IPS DF 4.7 (cell line): Measurements from ENCODE around the gene CD99L2.

Experiments
- DNase-seq: peaks from one replicate; pipeline ENCODE4 v3.0.0-alpha.2; 2013; ENCODE audit warnings: low spot score; ENCODE audit errors: extremely low read depth

Gene CD99L2

DNA sequence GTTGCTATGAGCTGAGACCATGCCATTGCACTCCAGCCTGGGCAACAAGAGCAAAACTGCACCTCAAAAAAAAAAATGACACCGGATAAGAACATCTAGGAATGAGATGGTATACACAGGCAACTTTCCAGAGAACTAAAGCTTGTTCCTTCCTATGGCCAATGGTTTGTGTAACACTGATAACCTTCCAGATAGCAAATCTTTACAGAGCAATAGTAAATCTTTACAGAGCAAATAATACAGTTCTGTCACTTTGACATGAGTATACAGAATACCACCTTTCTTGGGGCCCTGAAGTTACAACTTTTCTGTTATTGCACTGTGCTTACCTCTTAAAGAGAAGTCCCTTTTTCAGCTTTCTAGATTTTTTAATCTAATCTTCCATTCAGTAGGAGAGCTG is 91.6 kb downstream of the CD99L2 start:
- no peak for DNase-seq

DNA sequence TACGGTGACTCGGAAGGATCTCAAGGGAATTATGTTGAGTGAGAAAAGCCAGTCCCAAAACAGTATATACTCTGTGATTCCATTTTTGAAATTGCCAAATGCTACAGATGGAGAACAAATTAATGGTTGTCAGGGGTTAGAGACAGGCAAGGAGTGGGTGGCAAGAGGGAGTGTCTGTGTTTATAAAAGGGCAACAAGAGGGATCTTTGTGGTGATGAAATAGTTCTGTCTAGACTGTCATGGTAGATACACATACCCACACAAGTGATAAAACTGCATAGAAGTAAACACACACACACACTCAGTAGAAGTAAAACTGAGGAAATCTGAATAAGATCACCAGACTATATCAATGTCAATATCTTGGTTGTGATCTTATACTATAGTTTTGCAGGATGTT is 92.7 kb downstream of the CD99L2 start:
- no peak for DNase-seq

GRCh38 chrX:150792949-150793527 is 105.4 kb downstream of the CD99L2 start:
- no peak for DNase-seq

- DNase-seq, result no peak
Measured at GRCh38 chrX:150790021-150790420, 108.4 kb downstream of the CD99L2 start.

DNA sequence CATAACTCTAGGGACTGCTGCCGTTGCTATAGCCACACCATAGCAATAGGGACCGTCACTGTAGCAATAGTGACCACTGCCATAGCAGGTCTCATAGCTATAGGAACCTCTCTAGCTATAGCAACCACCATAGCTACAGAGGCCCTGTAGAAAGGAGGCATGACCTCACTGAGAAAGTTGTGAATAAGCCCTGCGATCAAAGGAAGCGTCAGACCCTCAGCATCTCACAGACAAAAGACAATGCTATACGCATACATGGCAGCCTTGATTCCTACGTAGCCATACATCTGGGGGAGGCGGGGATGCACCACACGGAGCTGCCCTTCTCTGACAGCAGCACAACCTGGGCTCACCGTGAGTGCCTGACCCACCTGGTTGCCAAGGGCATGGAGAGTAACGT is 116.8 kb downstream of the CD99L2 start:
- no peak for DNase-seq

DNA sequence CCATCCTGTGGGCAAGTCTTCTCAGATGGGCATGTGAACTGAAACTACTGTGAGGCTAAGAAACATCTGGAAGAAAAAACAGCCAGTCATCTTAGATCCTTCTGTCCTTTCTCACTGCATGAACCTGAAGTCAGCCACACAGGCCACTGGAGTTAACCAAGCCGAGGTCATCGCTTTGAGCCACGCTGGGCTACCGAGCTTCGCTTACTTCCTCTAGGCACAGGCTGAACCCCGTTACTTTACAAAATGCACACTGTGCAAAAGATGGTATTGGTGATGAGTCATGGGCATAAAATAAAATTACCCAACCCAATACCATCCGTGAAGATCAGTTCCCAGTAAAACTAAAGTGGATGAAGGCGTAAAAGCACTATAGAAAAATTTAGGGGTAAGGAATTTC is 119.1 kb downstream of the CD99L2 start:
- DNase-seq, result no peak

GRCh38 chrX:150777328-150777992 is 121.0 kb downstream of the CD99L2 start:
- DNase-seq, result no peak

- no peak for DNase-seq
Measured at GRCh38 chrX:150775569-150776350, 122.7 kb downstream of the CD99L2 start.

GRCh38 chrX:150774798-150775568 is 123.5 kb downstream of the CD99L2 start:
- DNase-seq, result no peak

DNA sequence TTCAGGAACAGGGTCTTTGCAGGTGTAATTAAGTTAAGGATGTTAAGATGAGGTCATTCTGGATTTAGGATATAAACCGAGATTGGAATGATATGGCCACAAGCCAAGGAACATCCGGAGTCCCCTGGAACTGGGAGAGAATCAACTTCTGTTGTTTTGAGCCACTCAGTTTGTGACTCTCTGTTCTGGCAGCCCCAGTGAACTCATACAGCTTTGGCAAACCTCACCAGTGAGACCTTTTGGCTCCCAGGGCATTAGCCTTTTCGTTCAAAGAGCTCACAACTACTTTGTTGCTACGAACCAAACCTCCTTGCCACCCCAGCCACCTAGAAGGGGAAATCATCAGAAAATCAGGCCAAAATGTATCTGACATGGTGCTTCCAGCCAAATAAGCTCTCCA is 124.8 kb downstream of the CD99L2 start:
- DNase-seq, result no peak

DNA sequence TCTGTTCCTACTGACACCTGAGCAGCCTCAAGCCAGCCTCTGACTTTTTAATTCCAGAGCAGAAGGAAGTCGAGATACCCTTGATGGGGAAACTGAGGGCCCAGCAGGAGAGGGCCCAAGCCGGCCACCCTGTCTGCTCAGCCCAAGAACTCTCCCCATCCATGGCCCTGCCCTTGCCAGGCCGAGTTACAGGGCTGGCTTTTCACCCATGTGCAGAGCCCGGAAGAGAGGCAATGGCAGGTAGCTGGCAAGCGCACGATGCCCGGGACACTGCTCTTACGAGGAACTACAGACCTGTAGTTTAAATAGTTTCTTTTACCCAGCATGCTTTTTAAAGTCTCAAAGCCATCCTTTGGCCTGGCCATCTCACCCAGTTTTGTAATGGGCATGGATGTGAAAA is 125.4 kb downstream of the CD99L2 start:
- no peak for DNase-seq

GRCh38 chrX:150772150-150772970 is 126.1 kb downstream of the CD99L2 start:
- peak; percentile 28 for DNase-seq

- DNase-seq, result no peak
Measured at GRCh38 chrX:150771116-150771515, 127.4 kb downstream of the CD99L2 start.

- DNase-seq, result no peak
Measured at GRCh38 chrX:150770623-150771022, 127.8 kb downstream of the CD99L2 start.

DNA sequence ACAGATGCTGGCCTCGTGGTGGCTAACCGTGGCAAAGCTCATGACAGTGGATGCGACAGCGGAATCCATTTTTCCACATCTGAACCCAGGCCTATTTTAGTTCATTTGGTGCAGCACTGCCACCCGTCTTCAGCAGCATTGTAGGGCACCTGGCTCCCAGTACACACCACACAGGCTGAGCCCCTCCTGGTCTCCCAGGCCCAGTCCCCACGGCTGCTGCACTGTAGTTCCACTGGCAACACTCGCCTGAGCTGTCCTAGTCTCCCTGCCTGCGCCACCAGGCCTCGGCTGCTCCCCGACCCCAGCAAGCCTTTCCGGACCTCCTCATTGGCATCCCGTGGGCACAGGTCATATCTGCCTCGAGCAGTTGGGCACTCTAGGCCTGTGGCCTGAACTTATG is 129.1 kb downstream of the CD99L2 start:
- no peak for DNase-seq

DNA sequence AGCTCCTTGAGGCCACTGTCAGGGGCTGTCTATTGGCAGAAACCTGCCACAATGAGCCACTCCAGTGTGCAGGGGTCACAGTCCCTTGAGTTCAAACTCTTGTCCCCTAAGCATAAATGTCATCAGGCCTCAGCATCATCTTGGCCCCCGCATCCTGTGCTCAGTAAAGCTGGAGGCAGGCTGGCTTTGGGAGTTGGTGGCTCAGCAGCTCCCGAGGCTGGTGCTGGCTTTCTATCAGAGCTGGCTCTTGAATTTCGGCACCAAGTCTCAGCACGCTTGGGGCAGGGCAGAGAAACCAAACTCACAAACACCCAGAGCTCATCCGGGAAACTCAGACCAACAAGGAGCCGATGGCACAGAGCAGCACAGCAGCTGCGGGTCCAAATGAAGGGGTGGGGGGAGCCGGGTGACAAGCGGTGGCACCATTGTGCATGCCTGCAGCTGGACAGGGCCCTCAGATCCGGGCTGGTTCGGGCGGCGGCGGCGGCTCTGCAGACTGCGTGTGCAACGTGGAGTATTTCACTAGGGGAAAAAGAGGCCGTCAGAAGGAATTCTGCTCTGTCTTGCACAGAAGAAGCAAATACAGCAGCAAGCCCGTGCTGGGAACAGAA is 129.8 kb downstream of the CD99L2 start:
- DNase-seq, result no peak

DNA sequence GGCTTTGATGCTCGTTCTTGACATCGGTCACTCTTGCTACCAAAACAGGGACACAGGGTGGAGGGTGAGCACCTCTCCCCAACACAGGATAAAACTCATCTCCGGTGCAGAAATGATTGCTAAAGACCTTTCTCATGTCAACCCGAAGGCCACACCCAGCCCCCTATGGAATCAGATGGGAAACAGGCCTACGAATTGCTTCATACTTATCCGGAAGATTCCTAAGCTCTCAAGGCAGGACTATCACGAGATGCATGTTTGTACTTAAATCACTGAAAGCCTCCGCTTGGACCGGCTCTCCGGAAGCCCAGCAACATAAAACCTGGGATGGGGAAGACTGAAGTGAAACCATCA is 130.4 kb downstream of the CD99L2 start:
- no peak for DNase-seq

GRCh38 chrX:150767475-150768131 is 130.9 kb downstream of the CD99L2 start:
- DNase-seq, result no peak

DNA sequence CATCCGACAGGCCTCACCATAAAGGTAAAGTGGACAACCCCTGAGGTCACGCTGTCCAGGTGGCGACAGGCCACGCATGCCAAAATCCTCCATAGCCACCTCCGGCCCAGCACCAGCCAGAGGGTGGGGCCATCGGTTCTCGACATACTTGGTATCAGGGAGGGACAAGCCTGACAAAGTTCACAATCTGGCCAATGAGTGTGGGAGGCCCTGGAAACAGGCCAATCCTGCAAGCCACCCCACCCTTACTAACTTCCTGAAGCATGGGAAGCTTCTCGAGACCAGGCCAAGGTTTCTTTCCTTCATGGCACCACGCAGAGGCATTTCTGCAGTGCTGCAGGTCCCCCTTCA is 131.4 kb downstream of the CD99L2 start:
- DNase-seq, result no peak

DNA sequence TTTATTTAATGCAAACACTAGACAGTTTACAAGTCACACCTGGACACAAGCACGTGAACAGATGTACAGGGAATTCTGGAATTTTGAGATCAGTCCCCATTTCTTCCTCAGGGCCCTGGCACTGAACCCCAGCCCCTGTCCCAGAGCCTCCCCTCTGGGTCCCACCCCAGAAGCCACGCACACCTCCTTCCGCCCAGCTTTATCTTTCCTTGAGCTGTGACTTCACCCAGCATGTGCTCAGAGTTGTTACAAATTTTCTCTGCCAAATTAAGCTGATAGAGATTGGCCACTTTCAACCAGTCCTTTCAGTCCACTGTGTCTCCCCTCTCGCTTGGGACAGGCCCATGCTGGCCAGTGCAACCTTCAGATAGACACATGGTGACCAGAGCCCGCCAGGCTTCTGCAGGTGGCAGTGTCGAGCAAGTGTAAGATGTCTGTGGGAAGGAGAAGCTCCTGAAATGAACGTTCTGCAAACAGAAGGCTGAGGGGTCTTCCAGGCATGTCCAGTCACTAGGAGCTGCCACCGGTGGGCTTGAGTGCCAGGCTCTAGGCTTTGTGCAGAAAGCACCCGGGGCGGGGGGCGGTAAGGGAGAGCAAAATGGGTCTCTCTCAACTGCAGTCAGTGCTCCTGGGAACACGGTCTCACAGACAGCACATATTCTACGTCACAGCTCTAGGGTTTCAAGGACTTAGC is 132.0 kb downstream of the CD99L2 start:
- DNase-seq, result no peak
